8988T (cell line): ENCODE measurements around the gene HILPDA.
A peak's percentile ranks its signal among the peaks of the same experiment; 100 is the strongest.
"Not testable (repeated sequence)": the region's sequence is repeated elsewhere in the genome, so short reads cannot be mapped to it uniquely, and the experiment has no call there.

Experiments used
- DNase-seq: peaks from one replicate; pipeline ENCODE4 v3.0.0; 2011

The HILPDA gene

DNA sequence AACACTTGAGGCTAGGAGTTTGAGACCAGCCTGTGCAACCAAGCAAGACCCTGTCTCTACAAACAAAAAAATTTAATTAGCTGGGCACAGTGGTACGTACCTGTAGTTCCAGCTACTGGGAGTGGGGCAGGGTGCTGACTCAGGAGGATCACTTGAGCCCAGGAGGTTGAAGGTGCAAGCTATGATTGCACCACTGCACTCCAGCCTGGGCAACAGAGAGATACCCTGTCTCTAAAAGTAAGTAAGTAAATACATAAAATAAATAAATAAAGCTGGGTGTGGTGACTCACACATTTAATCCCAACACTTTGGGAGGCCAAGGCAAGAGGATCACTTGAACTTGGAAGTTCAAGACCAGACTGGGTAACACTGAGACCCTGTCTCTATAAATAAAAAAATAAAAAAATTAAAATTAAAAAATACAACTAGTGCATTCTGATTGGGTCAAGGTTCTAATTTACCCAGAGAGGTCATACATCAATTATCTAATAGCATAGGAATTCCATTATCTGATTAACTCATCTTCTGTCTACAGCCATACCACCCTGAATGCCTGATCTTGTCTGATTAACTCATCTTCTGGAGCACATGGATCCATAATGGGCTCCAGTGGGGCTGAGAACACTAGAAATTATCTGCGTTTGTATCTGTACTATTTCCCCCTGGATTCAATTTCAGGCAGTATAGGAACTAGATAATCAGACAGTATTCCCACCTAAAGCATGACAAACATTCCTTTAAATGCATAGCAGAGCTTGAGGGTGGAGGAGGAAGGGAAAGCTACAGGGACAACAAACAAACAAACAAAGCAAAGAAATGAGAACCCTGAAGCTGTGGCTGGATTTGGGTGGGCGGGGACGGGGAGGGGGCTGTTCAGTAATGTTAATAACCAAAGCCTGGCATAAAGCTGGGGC lies 21.0 kb upstream of the HILPDA start:
- DNase-seq: no peak

GRCh38 chr7:128435327-128435686 lies 20.4 kb upstream of the HILPDA start:
- DNase-seq: no peak

DNA sequence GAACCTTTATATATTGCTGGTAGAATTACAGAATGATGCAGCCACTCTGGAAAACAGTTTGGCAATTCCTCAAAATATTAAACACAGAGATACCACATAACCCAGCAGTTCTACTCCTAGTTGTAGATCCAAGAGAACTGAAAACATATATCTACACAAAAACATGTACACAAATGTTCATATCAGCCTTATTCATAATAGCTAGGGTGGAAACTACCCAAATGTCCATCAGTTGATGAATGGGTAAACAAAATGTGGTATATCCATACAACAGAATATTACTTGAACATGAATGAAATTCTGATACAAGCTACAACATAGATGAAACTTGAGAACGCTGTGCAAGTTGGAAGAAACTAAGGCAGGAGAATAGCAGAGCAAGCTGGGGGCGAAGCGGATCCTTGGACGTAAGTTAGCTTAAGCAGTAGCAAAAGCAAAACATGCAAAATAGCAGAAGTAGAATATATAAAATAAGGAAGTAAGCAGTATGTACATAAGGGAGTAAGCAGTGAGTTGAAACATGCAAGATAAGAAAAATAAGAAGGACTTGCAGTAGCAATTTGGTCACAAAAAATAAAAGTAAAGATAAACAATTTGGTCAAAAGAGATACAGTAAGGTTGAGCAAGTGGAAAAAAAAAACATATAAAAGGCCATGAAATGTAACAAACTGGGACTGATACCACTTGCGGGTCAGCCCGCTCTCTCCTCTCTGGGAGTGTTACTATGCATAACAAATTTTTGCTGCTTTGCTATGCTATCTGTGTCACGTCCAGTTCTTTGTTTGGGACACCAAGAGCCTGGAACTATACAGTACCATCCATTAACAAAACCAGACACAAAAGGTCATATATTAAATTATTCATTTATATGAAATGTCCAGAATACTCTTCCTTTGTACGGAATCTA lies 18.0 kb upstream of the HILPDA start:
- no peak for DNase-seq

DNA sequence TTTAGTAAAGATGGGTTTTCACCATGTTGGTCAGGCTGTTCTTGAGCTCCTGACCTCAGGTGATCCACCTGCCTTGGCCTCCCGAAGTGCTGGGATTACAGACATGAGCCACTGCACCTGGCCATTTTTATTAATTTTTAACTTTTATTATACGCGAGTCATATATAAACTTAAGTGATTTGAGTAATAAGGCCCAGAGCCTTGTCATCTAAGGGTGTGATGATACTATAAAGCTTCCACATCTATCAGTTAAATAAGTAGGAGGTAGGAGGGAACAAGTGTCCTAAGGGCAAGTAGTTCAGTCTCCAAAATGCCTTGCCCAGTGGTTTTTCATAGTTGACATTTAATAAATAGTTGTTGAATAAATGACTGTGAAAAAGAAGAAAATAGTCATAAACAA lies 13.3 kb upstream of the HILPDA start:
- DNase-seq: no peak

GRCh38 chr7:128443831-128444600 lies 11.7 kb upstream of the HILPDA start:
- no peak for DNase-seq

GRCh38 chr7:128446306-128446705 lies 9.4 kb upstream of the HILPDA start:
- DNase-seq: no peak

DNA sequence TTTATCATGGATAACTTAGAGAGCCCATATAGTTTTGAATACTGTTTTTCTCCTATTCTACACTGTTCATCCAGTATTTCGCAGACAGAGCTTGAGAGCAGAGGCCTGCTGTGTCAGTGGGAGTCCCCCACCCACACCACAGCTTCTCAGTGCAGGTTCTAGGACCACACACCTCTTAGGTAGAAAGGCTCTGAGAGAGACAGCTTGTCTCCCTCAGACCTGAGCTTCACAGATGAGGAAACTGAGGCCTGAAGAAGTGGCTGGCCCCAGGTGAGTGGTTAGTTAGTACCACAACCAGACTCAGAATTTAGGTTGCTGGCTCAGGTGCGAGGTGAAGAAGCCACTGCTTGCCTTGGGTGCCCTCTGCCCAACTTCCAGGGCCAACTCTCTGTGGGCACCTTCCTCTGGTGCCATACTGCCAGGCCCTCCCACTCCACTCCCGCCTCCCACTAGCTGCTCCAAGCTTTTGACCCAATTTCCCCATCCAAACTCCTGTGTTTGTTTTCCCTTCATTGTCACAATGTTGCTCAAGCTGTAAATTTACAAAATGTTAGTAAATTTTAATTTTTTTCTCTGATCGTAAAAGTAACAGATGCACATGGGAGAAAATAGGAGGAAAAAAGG lies 7.6 kb upstream of the HILPDA start:
- DNase-seq: no peak

- DNase-seq: no peak
These were observed 6.9 kb upstream of the HILPDA start for GRCh38 chr7:128448751-128449302.

DNA sequence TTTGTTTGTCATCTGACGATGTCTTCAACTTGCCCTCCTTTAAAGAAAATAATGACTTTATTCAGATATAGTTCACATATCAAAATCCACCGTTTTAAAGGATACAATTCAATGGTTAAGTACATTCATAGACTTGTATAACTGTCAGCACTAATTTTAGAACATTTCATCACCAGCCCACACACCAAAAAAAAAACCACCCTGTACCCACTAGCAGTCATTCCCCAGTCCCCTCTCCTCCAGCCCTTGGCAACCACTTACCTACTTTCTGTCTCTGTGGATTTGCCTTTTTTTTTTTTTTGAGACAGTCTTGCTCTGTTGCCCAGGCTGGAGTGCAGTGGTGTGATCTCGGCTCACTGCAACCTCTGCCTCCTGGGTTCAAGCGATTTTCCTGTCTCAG lies 5.3 kb upstream of the HILPDA start:
- no peak for DNase-seq

- no peak for DNase-seq
These were observed 4.8 kb upstream of the HILPDA start for GRCh38 chr7:128450913-128451312.

GRCh38 chr7:128452552-128452951 lies 3.1 kb upstream of the HILPDA start:
- DNase-seq: no peak

DNA sequence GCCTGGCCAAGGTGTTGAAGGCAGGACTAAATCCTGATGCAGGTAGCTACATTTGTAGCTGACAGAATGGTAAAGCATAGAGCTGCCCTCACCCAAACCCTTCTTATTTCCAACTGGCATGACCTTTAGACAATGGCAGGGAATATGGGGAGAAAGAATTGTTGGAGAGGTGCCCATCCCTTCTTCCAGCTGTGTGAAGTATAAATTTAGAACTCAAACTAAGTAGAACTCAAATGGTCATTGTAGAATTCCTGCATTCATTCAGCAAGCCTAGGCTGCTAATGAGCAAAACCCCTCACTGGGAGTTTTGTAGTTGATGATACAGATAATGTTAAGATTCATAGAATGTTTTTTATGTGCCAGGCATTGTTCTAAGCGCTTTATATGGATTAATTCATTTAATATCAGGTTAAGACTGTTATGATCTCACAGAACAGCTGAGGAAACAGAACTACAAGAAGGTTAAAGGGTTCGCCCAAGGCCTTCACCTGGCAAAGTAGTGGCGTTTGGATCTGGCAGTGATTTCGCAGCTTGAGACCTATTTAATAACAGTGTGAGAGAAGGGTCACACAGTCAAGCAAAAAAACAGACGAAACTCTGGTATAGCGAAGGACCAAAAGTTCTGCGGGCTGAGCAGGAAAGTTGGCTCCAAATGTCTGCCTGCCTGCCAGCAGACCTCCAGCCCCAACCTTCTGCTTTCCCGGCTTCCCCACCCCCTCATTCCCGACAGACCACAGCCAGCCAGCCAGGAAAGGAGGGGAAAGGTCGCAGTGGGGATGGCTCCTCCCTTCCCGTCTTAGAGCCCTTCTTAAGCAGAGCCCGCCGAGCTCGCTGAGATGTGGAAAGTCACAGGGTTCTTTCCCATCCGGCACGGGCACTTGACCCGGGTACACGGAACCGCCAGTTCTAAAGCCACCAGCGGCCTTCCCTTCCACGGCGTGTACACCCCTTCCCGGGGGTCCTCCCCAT lies 1.6 kb upstream of the HILPDA start:
- DNase-seq: no peak

DNA sequence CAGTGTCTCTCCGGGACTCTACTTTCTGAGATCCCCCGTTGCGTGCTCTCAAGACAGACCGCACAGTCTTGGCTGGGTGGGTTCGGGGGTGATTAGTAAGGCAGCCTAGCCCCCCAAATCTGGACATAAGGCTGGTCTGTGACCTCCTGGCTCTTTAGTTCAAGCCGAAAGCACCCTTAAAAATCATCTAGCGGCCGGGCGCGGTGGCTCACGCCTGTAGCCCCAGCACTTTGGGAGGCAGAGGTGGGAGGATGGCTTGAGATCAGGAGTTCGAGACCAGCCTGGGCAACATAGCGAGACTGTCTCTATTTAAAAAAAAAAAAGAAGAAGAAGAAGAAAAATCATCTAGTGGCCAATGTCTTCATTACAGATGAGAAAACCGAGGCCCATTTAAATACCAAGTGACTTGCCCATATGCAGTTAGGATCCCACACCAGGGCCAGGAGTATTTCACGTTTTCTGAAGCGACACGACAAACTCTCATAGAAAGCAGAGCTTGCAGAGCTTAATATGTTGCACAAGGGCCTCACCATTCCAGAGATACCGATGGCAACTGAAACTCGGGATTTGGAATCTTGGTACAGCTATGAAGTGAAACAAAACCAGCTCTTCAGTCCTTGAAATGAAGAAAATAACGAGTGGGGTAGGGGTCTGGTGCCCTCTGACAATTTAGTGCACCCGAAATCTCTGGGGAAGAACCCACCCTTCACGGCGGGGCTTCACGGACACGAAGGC lies 703 bp upstream of the HILPDA start:
- no peak for DNase-seq

GRCh38 chr7:128456255-128456725 lies 612 bp downstream of the HILPDA start:
- no peak for DNase-seq

DNA sequence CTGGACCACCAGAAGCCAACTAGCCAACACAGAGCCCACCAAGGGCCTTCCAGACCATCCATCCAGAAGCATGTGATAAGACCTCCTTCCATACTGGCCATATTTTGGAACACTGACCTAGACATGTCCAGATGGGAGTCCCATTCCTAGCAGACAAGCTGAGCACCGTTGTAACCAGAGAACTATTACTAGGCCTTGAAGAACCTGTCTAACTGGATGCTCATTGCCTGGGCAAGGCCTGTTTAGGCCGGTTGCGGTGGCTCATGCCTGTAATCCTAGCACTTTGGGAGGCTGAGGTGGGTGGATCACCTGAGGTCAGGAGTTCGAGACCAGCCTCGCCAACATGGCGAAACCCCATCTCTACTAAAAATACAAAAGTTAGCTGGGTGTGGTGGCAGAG lies 1.7 kb downstream of the HILPDA start:
- not testable (repeated sequence) for DNase-seq

DNA sequence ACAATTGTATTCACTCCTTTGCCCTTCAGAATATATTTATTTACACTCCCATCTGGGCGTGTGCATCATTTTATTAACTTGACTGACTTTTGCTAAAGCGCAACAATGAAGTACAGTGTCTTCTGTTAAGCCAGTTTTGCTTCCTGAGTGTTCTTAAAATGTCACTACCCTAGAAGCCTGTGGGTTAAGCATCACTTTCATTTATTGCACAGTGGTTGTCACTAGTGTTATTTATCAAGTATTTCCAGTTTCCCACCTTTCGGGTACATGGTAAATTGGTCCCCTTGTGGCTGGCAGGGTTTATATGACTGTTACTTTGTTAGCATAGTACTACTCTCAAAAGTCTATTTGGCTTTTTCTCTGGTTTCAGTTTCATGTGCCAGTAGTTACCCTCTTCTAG lies 3.3 kb downstream of the HILPDA start:
- DNase-seq: no peak

- DNase-seq: peak; percentile 35
These were observed 3.8 kb downstream of the HILPDA start for GRCh38 chr7:128459394-128459878.

- DNase-seq: no peak
These were observed 6.8 kb downstream of the HILPDA start for GRCh38 chr7:128462460-128462859.

- not testable (repeated sequence) for DNase-seq
These were observed 7.7 kb downstream of the HILPDA start for GRCh38 chr7:128463345-128463744.

- DNase-seq: not testable (repeated sequence)
These were observed 8.3 kb downstream of the HILPDA start for GRCh38 chr7:128463933-128464332.
